Ishikawa (cell line): ENCODE results near the gene TMEM161A.

Source experiments
- CEBPB ChIP-seq: IDR thresholded peaks from 2 replicates; pipeline ENCODE4 v1.6.1; 2012
- EGR1 ChIP-seq: IDR thresholded peaks from 2 replicates; pipeline ENCODE4 v1.6.1; 2012
- EP300 ChIP-seq: IDR thresholded peaks from 2 replicates; pipeline ENCODE4 v1.6.1; 2012; ENCODE audit warnings: borderline replicate concordance
- RAD21 ChIP-seq: IDR thresholded peaks from 2 replicates; pipeline ENCODE4 v1.6.1; 2012; ENCODE audit warnings: low read depth
- TAF1 ChIP-seq: IDR thresholded peaks from 2 replicates; pipeline ENCODE4 v1.6.1; 2012; ENCODE audit warnings: low read depth, mild to moderate bottlenecking
- TCF12 ChIP-seq: IDR thresholded peaks from 2 replicates; pipeline ENCODE4 v1.6.1; 2012; ENCODE audit warnings: low read depth
- TF ChIP-seq, protein P1 (sequence below): IDR thresholded peaks from 2 replicates; pipeline ENCODE4 v1.6.1; 2012; ENCODE audit warnings: low read depth, mild to moderate bottlenecking
- TF ChIP-seq, protein P2 (sequence below): IDR thresholded peaks from 2 replicates; pipeline ENCODE4 v1.6.1; 2012

DNA sequence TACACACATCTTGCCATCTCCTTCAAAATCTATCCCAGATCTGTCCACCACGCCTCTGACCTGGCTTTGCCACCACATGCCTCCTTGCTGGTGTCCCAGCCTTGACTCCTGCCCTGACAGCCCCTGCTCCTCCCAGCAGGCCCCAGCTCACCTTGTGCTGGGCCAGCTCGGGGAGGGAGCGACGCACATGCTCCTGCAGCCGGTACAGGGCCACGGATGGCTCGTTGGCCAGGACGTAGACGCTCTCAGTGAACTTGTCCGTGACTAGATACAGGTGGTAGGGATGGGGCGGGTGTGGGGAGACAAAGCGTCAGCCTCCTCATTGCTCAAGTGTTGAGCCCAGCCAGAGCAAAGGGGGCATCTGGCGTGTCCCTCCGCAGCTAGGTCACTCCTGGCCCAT, 48.5 kb upstream of the TMEM161A start:
- TF ChIP-seq, protein P1, sequence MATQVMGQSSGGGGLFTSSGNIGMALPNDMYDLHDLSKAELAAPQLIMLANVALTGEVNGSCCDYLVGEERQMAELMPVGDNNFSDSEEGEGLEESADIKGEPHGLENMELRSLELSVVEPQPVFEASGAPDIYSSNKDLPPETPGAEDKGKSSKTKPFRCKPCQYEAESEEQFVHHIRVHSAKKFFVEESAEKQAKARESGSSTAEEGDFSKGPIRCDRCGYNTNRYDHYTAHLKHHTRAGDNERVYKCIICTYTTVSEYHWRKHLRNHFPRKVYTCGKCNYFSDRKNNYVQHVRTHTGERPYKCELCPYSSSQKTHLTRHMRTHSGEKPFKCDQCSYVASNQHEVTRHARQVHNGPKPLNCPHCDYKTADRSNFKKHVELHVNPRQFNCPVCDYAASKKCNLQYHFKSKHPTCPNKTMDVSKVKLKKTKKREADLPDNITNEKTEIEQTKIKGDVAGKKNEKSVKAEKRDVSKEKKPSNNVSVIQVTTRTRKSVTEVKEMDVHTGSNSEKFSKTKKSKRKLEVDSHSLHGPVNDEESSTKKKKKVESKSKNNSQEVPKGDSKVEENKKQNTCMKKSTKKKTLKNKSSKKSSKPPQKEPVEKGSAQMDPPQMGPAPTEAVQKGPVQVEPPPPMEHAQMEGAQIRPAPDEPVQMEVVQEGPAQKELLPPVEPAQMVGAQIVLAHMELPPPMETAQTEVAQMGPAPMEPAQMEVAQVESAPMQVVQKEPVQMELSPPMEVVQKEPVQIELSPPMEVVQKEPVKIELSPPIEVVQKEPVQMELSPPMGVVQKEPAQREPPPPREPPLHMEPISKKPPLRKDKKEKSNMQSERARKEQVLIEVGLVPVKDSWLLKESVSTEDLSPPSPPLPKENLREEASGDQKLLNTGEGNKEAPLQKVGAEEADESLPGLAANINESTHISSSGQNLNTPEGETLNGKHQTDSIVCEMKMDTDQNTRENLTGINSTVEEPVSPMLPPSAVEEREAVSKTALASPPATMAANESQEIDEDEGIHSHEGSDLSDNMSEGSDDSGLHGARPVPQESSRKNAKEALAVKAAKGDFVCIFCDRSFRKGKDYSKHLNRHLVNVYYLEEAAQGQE, result no peak
- TF ChIP-seq TAF1 (no peak), EGR1 (no peak), EP300 (no peak), CEBPB (no peak), RAD21 (no peak), TCF12 (no peak)
- TF ChIP-seq, protein P2, sequence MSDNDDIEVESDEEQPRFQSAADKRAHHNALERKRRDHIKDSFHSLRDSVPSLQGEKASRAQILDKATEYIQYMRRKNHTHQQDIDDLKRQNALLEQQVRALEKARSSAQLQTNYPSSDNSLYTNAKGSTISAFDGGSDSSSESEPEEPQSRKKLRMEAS, result no peak
